Gastroesophageal sphincter (tissue), 2 donors: ENCODE results near the gene AXIN1.
"Not testable (repeated sequence)": the region's sequence is repeated elsewhere in the genome, so short reads cannot be mapped to it uniquely, and the experiment has no call there.

Experiments used
- EP300 ChIP-seq: sonication (generic); formaldehyde crosslinking; IDR thresholded peaks from one replicate; pipeline ENCODE4 v1.6.1; 2017; ENCODE audit warnings: antibody characterized with exemption, mild to moderate bottlenecking
- POLR2A ChIP-seq, 2 donors: fragments of 450-650 bp; IDR thresholded peaks; one replicate each; pipeline ENCODE4 v1.6.1; 2017; ENCODE audit warnings: antibody characterized with exemption in 2 of 2, mild to moderate bottlenecking in 2 of 2, moderate library complexity in 1 of 2

- TF ChIP-seq POLR2A (IDR thresholded peaks at IDR 0.05); EP300: not testable (repeated sequence)
Measured at GRCh38 chr16:378113-378820, 25.7 kb upstream of the AXIN1 start.
